ENCODE data around the gene SPAG16.
"Not testable (repeated sequence)": the region's sequence is repeated elsewhere in the genome, so short reads cannot be mapped to it uniquely, and the experiment has no call there.

SPAG16 gene

DNA sequence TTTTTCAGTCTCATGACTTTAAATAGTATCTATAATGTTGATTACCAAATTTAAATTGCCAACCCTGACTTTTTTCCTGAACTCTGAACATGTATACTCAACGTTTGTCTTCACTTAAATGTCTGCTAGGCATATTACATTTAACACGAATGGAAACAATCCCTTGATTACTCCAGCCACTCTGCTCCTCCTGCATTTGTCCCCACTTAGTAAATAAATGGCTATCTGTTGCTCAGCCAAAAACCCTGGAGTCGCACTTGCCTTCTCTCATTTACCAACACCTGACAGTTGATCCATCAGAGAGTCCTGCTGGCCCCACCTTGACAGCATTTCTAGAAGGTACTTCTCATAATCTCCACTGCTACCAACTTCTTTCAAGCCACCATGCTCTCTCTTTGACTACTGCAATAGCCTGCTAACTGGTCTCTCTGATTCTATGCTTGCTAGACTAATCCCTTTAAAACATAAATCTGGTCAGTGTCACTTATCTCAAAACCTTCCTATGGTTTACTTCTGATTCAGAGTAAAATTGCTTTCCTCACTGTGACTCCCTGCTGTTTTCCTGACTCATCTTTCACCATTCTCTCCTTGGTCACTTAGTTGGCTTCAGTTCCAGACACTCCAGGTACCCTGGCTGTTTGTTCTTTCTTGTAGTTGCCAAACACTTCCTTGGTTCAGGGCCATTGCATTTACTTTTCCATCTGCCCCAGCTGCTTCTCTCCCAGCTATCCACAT is 31.9 kb downstream of the SPAG16 start:
- TF ChIP-seq, protein P1, sequence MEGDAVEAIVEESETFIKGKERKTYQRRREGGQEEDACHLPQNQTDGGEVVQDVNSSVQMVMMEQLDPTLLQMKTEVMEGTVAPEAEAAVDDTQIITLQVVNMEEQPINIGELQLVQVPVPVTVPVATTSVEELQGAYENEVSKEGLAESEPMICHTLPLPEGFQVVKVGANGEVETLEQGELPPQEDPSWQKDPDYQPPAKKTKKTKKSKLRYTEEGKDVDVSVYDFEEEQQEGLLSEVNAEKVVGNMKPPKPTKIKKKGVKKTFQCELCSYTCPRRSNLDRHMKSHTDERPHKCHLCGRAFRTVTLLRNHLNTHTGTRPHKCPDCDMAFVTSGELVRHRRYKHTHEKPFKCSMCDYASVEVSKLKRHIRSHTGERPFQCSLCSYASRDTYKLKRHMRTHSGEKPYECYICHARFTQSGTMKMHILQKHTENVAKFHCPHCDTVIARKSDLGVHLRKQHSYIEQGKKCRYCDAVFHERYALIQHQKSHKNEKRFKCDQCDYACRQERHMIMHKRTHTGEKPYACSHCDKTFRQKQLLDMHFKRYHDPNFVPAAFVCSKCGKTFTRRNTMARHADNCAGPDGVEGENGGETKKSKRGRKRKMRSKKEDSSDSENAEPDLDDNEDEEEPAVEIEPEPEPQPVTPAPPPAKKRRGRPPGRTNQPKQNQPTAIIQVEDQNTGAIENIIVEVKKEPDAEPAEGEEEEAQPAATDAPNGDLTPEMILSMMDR (IDR thresholded peaks at IDR 0.05; ENCODE audit: insufficient read depth, low read length, missing control alignments): no peak
- DNase-seq (ENCODE audit: low read depth, low spot score): peak; percentile 1
- no peak overlapping the region for H3K4me3 ChIP-seq (ENCODE audit: low read depth, low read length)
- ChIA-PET POLR2A (no interaction called here), CTCF (no interaction called here)

DNA sequence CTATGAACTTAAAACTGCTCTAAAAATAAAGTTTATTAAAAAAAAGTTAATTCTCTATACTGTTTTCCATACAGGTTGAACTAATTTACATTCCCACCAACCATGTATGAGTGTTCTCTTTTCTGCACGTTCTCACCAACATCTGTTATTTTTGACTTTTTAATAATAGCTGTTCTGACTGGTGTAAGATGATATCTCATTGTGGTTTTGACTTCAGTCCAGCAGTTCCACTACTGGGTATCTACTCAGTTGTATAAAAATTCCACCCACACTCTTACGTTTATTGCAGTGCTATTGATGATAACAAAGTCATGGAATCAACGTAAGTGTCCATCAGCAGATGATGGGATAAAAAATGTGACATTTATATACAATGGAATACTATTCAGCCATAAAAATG is 33.7 kb downstream of the SPAG16 start:
- POLR2A ChIA-PET: no interaction called here
- H3K4me3 ChIP-seq (ENCODE audit: low read depth, low read length): no peak overlapping the region
- DNase-seq (ENCODE audit: low read depth, low spot score): peak; percentile 28
- TF ChIP-seq, protein P1 (IDR thresholded peaks at IDR 0.05; ENCODE audit: insufficient read depth, low read length, missing control alignments): no peak
- CTCF ChIA-PET: no interaction called here

DNA sequence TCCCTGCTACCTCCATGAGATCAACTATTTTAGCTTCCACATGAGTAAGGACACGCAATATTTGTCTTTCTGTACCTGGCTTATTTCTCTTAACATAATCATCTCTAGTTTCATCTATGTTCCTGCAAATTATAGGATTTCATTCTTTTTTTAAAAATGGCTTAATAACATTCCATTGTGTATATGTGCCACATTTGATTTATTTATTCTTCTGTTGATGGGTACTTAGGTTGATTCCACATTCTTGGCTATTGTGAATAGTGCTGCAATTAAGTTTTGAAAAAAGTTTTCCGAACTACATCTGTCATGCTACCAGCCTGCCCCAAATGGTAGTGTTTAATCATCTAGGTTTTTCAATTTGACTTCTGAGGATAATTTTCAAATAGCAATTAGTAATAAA is 36.3 kb downstream of the SPAG16 start:
- DNase-seq (ENCODE audit: low read depth, low spot score): no peak
- ChIA-PET POLR2A (no interaction called here), CTCF (no interaction called here)
- TF ChIP-seq, protein P1 (IDR thresholded peaks at IDR 0.05; ENCODE audit: insufficient read depth, low read length, missing control alignments): no peak
- no peak overlapping the region for H3K4me3 ChIP-seq (ENCODE audit: low read depth, low read length)

DNA sequence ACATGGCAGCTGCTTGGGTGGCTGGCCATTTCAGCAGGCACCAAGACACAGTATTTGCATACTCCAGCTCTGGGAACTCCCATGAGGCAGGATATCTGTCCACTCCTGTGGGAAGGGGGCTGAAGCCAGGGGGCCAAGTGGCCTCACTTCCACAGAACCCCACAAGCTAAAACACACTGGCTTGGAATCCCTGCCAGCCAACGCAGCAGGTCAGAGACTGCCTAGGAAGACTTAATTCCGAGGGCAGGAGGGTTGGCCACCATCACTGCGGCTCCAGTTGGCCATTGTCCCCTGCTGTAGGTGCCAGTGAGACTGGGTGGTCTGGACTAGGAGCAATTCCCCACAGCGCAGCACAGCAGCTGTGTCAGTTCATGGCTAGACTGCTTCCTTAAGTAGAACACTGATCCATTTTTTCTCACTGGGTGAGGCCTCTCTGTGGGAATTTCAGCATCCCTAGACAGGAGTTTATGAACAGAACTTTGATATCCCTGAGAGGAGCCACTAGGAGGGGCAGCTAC is 52.0 kb downstream of the SPAG16 start:
- ChIA-PET POLR2A (no interaction called here), CTCF (no interaction called here)
- H3K4me3 ChIP-seq (ENCODE audit: low read depth, low read length): no peak overlapping the region
- TF ChIP-seq, protein P1 (IDR thresholded peaks at IDR 0.05; ENCODE audit: insufficient read depth, low read length, missing control alignments): no peak
- no peak for DNase-seq (ENCODE audit: low read depth, low spot score)

DNA sequence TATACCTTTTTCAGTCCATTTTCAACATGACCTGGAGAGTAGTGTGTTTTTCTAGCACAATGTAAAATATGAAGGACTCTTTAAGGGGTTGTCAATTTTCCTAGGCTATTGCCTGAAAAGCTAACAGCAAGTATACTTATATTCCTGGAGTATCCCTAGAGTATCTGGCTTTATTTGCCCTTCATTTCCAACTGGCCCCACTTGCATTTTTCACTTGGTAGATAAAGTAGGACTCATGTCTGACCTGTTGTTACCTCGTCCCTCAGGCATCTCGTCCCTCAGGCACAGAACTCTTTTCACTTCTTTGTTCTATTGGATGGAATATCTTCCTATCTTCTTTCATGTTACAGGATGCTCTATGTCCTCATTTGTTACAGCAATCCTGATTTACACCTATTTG is 69.2 kb downstream of the SPAG16 start:
- POLR2A ChIA-PET: no interaction called here
- CTCF ChIA-PET: no interaction called here
- TF ChIP-seq, protein P1 (IDR thresholded peaks at IDR 0.05; ENCODE audit: insufficient read depth, low read length, missing control alignments): no peak
- no peak overlapping the region for H3K4me3 ChIP-seq (ENCODE audit: low read depth, low read length)
- DNase-seq (ENCODE audit: low read depth, low spot score): no peak

DNA sequence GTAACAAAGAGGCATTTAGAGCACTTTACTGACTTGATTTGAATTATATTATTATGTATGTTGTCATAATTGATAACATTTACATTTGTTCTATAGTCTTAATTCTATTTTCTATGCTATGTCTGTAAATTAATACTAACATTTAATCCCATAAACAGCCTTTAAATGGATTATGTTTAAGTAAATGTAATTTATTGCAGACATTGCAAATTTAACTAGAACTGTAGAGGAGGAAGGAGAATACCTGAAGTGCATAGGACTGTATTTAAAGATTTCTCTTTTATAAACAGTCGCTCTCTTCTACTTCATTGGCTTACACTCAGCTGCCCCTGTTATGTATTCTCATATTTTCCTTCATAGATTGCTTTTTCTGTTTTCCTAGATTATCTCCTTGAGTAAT is 92.4 kb downstream of the SPAG16 start:
- TF ChIP-seq, protein P1 (IDR thresholded peaks at IDR 0.05; ENCODE audit: insufficient read depth, low read length, missing control alignments): no peak
- no peak overlapping the region for H3K4me3 ChIP-seq (ENCODE audit: low read depth, low read length)
- POLR2A ChIA-PET: no interaction called here
- CTCF ChIA-PET: no interaction called here
- no peak for DNase-seq (ENCODE audit: low read depth, low spot score)

DNA sequence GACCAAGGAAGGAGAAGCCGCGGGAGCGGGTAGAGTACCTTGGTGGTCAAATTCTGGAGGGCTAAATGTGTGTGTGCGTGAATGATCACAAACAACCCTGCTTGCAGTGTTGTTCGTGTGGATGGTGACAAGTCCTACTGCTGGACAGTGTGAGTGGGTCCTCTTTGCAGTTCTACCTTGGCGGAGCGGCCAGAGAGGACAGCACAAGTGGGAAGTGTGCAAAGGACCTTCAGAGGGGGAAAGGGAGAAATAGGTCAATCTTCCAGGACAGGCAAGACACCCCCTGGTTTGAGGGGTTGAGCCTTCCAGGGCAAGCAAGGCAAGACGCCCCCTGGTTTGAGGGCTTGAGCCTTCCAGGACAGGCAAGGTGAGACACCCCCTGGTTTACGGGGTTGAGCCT is 122.8 kb downstream of the SPAG16 start:
- POLR2A ChIA-PET; CTCF ChIA-PET; DNase-seq (ENCODE audit: low read depth, low spot score); H3K4me3 ChIP-seq (ENCODE audit: low read depth, low read length): not testable (repeated sequence)

DNA sequence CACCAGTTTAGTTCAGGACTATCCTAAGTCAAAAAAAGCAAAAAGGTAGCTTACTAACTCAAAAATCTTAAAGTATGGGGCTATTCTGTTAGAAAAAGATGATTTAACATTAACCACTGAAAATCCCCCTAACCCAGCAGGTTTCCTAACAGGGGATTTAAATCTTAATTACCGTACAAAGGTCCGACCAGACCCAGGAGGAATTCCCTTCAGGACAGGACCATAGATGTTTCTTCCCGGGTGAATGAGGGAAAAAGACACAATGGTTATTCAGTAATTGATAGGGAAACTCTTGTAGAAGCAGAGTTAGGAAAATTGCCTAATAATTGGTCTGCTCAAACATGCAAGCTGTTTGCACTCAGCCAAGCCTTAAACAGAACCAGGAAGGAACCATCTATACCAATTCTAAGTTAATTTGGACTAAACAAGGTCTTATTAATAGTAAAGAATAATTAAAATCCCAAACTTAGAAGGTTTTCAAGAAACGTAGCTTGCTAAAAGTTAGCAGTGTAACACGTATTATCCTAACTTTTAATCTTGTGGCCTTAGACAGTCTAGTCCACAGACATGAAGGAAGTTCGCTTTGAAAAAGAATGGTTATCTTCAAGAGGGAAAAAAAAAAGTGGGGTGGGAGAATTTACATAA is 124.3 kb downstream of the SPAG16 start:
- DNase-seq (ENCODE audit: low read depth, low spot score); H3K4me3 ChIP-seq (ENCODE audit: low read depth, low read length); CTCF ChIA-PET: not testable (repeated sequence)
- POLR2A ChIA-PET: interaction anchor here (0.7 kb wide), 1 partner anchor 671 kb away, joined by 4 read pairs; no protein-coding TSS in a partner anchor

DNA sequence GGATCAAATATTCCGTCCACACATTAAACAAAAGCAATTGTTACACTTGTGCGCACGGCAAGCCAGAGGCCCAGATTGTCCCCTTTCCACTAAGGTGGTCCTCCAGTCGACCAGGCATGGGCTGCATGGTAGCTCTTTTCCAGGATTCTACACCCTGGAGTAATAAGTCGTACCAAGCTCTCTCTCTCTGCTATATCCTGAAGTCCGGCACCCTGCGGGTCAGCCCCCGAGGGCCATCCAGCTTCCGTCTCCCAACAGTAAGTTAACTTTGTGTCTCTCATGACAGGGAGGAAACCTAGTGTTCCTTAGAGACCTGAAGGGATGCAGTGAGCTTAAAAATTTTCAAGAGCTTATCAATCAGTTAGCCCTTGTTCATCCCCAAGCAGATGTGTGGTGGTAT is 126.4 kb downstream of the SPAG16 start:
- H3K4me3 ChIP-seq (ENCODE audit: low read depth, low read length); POLR2A ChIA-PET; DNase-seq (ENCODE audit: low read depth, low spot score); CTCF ChIA-PET: not testable (repeated sequence)
